ENCODE measurements around the gene ATP2A3. TPM values are rescaled to one million over a fixed set of nuclear protein-coding genes. Genes with fewer than 3 reads are reported as not detected.

The ATP2A3 gene
- total RNA-seq, 1 donor from 2014 or later: 9.7 TPM

DNA sequence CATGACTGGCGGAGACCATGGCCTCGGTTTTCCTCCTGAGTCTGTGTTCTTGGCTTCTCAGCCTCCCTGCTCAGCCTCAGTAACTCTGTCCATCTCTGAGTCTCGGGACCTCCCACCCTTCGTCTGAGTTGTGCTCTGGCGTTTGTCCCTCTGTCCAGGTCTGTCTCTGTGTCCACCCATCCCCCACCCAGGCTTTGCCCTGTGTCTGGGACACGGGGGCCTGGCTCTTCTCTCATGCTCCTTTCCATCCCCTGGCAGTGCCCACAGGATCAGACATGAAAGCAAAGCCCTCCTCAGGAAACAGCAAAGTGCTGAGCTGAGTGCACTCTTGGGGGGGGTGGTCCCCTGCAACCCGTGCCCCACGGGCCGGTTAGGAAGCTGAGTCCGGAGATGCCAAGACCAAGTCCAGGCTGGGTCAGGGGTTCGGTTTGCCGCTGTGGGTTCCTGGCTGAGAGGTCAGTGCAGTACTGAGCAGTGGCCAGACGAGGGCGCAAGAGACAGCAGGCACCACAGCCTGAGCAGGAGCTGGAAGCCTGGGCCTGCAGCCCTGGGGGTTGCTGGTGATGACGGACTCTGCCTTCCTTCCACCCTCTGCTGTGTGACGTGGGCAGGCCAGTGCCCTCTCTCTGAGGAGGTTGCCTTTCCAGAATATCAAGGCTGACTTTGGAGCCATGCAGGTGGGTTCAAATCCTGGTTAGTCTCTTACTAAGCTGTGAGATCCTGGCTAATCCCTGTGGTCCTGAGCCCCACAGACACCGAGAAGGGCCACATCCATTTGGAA is 50.5 kb downstream of the ATP2A3 start:
- DNase-seq (ENCODE audit: low spot score): peak; percentile 95

DNA sequence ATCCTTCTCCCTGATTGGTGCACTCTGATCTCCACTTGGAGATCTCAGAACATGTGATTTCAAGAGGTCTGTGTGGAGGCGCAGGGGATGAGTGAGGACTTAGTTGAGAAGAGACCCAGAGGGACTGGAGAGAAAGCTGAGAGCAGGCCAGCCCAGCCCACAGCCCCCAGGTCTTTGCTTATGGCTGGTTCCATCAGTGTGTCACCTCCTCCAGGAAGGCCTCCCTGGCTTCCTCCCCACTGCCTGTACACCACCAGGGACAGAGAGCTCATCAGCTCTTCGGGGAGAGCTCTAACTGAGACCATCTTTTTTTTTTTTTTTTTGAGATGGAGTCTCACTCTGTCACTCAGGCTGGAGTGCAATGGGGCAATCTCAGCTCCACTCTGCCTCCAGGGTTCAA is 51.4 kb downstream of the ATP2A3 start:
- DNase-seq (ENCODE audit: low spot score): no peak

DNA sequence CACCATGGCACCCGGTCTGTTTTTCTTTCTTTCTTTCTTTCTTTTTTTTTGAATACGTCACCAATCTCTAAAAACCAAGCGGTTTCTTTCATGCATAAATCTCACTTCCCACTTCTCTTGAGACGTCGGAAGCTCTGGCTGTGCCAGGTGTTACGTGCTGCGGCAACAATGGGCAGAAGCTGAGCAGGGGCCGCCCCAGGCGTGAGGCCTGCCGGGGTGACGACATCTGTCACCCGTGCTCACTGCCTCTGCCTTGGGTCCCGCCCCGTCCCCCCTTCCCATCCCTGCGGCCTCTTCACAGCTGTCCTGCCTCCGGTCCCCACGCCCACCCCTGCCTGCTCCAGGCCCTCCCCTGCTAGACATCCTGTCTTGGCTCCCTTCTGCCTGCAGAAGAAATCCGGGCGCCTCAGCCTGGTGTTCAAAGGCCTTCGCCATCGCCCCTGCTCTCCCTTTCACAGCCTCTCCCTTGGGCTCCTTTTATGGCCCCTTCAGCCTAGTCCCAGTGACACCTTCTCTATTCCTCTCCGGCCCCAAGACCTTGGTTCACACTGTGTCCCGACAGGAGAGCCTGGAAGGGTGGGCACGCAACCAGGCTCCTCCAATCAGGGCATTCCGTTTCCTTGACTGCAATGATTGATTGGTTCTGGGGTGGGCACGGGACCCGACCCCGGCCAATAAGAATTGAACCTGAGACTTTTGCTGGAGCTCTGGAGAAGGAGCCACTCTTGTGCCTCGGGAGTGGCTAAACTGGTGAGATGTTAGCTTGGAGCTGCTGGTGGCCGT is 52.8 kb downstream of the ATP2A3 start:
- DNase-seq (ENCODE audit: low spot score): no peak

DNA sequence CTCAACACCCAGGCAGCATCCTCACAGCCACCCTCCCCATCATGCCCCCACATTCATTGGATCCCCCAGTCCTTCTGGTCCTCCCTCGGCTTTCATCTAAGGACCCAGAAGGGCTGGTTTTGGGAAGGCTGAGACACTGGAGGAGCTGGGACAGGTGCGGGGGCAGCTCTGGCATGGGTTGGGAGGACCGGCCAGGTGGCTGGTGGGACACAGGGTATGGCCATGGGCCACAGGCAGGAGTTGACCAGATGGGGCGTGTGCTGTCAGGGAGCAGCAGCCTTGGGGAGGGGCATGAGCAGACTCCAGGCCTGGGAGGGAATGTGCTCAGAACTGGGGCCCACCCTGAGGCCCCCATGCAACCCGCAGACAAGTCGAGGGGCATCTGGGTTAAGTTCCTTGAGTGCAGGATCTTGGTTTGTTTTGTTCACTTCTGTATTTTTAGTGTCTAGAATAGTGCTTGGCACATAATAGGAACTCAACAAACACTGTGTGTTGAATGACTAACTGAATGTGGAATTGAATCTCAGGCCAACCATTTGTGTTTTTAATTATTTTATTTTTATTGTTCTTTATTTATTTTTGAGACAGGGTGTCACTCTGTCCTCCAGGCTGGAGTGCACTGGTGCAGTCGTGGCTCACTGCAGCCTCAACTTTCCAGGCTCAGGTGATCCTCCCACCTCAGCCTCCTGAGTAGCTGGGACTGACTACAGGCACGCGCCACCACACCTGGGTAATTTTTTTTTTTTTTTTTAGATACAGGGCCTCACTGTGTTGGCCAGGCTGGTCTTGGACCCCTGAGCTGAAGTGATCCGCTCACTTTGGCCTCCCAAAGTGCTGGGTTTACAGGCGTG is 53.6 kb downstream of the ATP2A3 start:
- DNase-seq (ENCODE audit: low spot score): no peak

DNA sequence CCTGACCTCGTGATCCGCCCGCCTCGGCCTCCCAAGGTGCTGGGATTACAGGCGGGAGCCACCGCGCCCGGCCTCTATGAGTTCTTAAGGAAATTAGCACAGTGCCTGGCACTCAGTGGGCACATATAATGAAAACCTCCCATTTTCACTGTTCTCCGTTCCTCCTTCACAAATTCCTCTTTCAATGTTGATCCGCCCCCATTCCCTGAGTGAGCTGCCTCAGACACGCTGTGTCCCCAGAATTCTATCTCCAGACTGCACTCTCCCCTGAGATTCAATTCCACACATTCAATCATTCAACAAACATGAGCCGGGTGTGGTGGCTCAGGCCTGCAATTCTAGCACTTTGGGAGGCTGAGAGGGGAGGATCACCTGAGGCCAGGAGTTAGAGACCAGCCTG is 55.0 kb downstream of the ATP2A3 start:
- no peak for DNase-seq (ENCODE audit: low spot score)

DNA sequence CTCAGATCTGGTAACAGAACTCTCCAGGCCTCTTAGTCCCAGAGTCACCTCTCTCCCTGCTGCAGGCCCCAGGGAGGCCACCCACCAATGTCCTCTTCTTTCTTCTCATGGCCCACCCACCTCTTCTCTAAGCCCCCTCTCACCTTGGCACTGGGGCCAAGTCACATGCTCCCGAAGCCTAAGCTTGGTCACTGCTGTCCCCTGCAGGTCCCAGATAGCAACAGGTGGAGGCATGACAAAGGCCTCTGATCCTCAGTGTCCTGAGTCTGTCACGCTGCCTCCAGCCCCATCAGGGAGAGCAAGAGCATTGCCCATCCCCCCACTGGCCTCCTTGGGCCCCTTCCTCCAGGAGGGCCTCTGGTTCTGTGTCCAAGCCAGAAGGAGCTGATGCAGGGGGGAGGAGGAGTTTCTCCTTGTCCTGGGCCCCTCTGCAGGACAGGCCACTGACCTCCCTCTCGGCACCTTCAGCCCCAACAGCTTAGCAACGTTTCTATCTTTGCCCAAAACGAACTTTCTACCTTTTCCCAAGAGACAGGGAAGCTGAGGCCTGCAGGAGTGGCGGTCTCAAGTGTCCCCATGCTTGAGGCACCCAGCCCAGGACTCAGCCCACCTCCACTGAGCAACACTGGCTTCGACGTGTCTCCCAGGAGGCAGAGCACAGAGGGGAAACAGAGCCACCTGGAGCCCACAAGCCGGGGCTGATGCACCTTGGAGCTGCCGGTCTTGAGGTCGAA is 56.6 kb downstream of the ATP2A3 start:
- DNase-seq (ENCODE audit: low spot score): no peak

DNA sequence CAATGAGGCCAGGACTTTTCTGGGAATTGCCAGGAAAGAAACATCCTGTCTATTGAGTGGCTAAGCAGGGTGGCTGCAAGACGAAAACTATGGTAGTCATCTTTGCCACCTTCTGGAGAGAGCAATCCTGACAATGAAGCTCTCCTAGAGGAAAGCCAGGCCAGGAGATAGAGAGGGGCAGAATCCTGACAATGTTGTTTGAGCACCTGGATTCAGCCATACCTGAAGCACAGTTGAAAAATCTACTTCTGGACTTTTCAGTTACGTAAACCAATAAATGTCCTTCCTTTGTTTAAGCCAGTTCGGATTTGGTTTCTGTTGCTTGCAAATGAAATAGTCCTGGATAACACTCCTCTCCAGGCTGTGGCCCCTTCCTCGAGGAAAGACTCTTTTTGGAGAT is 57.4 kb downstream of the ATP2A3 start:
- DNase-seq (ENCODE audit: low spot score): no peak

DNA sequence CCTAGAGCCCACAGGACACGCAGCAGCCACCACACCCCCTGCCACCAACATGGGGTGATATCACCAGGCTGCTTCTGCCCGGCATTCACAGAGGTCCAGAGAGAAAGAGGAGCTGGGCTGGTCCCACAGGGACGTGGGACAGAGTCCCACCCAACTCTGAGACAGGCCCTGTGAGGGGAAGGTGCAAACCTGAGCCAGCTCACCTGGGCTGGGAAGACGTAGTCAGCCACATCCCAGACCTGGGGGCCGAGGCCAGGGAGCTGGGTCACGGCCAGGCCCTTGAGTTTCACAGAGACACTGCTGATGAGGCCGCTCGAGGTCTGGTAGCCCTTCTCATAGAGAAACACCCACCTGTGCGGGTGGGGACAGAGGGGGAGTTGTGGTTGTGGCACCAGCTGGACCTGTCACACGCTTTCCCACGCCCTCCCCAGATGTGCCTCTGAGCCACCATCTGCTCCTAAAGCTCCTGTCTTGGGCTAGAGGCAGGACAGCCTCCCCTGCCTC is 59.2 kb downstream of the ATP2A3 start:
- no peak for DNase-seq (ENCODE audit: low spot score)

DNA sequence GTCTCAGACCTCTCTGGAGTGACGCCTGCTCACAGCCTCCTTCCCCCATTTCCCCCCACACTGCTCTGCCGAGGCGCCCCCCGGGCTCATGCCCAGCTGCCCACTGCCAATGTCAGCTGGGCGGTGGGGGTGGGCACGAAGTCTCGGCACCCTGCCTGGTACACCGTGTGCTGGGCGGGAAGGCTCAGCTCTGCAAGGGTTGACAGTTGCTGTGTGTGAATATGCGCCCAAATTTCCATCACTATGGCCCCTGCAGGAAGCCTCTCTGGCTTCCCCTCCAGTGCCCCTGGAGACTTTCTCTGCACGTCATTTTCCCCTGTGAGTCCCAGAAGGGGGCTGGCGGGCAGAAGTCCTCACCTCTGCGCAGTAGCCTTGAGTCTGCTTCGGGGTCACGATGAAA is 59.7 kb downstream of the ATP2A3 start:
- no peak for DNase-seq (ENCODE audit: low spot score)

DNA sequence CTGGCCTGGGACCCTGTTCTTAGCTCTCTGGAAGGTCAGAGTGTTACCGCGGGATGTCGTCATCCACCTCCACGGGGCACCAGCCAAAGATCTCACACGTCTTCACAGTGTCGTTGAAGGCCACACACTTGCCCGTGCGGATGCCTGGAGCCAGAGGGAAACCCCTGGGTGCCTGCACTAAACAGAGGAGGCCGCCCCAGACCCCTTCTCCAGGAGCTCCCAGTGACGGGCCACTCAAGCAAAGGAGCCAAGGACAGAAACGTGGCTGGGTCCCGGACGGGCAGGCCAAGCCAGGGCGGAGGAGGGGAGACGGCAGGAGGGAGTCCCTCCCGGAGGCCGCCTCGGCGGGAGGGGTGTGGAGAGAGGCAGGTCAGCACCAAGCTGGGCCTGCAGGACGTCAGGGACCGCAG is 60.4 kb downstream of the ATP2A3 start:
- DNase-seq (ENCODE audit: low spot score): no peak

DNA sequence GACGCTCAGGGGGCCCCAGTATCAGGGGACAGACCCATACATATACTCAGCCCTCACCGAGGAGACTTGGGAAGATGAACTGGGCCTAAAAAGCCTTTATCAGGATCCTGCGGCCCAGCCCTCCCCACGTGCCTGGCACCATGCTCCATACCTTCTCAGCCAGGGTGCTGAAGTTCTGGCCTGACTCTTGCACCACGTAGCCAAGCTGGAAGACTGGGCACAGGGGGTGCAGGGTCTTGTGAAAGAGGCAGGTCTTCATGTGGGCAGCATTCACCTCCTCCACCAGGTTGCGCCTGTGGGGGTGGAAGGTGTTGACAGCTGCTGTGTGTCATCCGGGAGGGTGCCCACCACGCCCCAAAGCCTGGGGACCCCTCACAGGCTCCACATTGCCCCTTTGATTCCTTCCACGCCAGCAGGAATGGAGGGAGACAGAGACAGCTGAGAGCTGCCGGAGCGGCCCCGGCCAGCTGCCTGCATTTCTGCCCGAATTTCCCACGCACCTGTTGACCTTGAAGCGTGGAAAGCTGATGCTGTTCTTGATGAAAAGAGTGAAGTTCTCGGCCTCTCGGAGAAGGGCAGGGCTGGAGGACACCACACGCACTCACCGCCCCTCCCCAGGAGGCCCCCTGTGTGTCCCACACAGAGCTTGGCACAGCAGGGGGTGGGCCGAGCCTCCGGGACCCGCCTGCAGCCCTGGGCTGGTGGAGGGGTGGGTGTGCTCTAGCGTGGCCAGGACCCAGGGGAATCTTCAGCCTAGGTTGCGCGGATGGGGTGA is 61.0 kb downstream of the ATP2A3 start:
- no peak for DNase-seq (ENCODE audit: low spot score)

DNA sequence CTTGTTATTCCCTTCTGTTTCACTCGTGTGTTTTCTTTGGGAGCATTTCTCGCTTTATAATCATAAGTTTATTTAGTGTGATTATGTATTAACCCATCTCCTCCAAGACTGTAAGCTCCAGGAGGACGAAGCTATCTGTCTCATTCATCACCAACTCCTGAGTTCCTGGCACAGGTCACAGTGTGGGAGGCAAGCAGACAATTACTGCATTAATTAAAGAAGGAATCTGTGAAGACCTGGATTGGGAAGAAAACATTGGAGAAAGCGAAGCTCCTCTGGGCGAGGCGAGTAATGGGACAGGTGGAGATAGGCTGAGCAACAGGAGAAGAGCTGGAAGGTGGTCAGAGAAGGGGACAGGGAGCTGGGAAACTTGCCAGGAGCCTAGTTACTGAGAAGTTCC is 63.6 kb downstream of the ATP2A3 start:
- DNase-seq (ENCODE audit: low spot score): no peak

DNA sequence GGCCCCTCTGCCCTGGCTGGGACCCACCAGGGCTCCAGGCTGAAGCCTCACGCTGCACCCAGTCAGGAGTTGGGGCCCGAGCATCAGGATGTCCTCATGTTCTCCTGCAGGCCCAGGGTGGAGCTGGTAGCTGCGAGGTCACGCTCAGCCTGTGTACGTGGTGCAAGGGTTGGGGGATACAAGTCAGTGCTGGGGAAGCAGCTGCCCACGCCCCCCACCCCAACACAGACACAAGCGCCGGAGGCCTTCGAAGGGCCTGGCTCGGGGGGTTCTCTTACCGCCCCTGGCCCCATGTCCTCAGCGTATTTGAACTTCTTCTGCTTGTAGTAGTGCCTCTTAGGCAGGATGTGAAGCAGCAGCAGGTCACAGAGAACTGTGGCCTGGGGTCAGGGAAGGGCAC is 66.5 kb downstream of the ATP2A3 start:
- DNase-seq (ENCODE audit: low spot score): no peak

DNA sequence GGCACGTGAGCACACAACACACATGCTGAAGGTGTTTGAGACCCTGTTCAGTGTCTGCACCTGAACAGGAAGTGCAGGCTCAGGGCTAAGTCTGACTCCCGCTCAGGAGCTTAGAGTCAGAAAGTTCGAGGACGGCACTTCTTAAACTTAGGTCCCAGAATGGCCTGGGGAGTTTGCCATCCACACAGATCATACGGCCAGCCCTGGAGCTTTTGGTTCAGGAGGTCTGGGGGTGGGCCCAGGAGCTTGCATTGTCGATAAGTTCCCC is 67.3 kb downstream of the ATP2A3 start:
- DNase-seq (ENCODE audit: low spot score): no peak

DNA sequence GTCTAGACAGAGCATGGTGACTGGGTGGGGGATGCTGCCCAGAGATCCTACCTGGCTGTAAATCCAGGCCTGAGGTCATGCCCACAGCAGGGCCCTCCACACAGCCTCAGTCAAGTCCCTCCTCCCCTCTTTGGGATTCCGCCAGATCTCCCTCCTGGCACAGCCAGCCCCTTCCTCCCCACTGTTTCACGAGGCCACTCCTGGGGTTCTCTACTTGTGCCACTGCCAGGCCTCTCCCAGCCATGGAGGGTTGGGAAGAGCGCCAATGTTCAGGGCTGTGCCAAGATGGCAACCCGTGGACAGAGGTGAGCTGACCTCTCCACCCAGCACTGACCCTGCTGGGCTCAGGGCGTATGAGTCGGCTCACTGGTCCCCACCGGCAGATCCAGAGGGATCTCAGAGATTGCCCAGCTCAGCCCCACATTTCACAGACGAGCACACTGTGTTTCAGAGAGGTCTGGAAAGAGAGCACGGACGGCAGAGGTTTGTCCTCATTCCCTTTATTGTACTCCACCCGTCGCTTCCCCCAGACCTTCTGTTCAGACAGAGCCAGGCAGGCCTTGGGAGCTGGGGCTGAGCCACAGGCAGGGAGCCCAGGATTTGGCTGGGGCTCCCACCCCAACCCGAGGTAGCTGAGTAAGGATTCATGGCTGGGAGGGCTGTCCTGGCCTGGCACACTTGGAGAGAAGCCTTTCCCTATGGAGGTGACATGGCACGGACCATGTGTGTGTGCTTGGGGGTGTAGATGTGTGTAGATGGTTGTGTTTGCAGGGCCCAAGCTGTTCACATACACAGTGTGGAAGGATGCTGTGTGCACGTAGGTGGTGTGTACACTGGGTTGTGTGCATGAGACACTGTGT is 67.9 kb downstream of the ATP2A3 start:
- no peak for DNase-seq (ENCODE audit: low spot score)

DNA sequence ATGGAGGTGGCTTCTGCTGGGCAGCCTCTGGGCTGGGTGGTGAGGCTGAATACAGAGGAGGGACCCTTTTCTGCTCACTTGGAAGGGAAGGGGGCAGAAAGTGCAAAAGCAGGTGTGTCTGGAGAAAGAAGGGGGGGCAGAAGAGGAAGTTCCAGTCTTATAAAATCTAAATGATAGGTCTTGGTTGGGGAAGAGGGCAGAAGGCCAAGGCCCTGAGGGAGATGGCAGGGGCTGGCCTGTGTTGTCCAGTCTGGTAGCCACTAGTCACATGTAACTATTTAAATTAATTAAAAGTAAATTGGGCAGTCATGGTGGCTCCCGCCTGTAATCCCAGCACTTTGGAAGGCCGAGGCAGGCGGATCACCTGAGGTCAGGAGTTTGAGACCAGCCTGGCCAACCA is 68.9 kb downstream of the ATP2A3 start:
- DNase-seq (ENCODE audit: low spot score): no peak

DNA sequence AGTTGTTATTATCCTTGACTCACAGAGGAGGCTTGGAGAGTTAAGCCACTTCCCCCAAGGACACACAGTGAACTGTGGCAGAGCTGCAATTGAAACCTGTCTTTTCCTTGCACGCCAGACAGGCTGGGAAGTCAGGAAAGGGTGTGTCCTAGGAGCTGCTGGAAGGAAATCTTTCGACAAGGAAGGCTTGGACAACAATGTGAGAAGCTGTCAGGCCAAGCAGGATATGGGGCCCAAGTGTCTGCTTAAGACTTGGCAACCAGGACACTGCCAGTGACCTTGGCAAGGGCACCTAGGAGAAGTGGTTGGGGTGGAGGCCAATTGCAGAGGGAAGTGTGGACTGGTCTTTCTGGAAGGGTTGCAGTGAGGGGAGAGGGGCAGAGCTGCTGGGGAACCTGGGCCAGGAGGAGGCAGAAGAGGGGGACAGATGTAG is 69.3 kb downstream of the ATP2A3 start:
- DNase-seq (ENCODE audit: low spot score): no peak

DNA sequence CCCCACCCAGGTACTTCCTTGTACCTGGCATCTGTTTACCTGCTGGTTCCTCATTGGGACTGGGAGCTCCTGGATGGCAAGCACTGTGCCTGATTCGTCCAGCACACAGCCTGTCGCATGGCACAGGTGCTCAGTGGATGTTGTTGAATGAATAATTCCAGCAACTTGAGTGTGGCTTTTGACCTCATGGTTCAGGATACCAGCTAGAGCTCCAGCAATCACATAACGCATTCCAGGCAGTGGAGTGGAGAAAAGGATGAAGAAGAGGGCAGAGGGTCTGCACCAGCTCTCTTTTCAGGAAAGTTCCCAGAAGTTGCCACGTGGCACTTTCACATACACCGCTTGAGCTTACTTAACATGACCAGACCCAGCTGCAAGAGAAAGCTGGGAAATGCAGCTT is 70.0 kb downstream of the ATP2A3 start:
- no peak for DNase-seq (ENCODE audit: low spot score)

DNA sequence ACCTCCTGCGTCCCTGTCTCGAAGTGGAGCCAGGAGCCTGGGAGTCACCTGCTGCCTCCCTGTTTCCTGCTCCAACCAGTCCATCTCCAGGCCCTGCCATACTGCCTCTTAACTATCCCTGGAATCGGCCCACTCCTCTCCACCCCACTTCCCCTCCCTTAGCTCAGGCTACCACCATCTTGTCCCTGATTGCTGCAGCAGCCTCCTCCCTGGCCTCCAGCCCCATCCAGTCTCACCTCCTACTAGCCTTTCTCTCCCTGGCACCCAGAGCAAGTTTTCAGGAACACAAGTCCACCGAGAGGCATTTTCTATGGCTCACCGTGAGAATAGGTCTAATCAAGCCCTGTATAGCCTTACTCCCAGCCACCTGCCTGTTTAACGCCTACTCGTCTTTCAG is 70.5 kb downstream of the ATP2A3 start:
- no peak for DNase-seq (ENCODE audit: low spot score)
